K562 (cell line): ENCODE measurements around the gene SSU72. TPM values are rescaled to one million over a fixed set of nuclear protein-coding genes. Genes with fewer than 3 reads are reported as not detected.

Experiments
- CBX5 ChIP-seq: IDR thresholded peaks from 2 replicates; pipeline ENCODE4 v1.6.1; 2014; ENCODE audit warnings: low read depth, borderline replicate concordance
- CHD2 ChIP-seq: IDR thresholded peaks from 2 replicates; pipeline ENCODE4 v1.6.1; 2011; ENCODE audit warnings: low read depth, low read length
- EWSR1 ChIP-seq: fragments of 450-650 bp; IDR thresholded peaks from 2 replicates; pipeline ENCODE4 v1.6.1; 2018; ENCODE audit warnings: borderline replicate concordance, mild to moderate bottlenecking, low read depth, moderate library complexity; ENCODE audit not compliant: partially characterized antibody
- GATAD2A ChIP-seq: fragments of 450-650 bp; IDR thresholded peaks from 2 replicates; pipeline ENCODE4 v1.6.1; 2017
- GTF2A2 ChIP-seq: IDR thresholded peaks from 2 replicates; pipeline ENCODE4 v1.6.1; 2016; ENCODE audit warnings: mild to moderate bottlenecking, missing genetic modification characterization, missing compliant biosample characterization
- HOXB6 ChIP-seq: fragments of 250-450 bp; sonication (Bioruptor Pico); IDR thresholded peaks from 2 replicates; pipeline ENCODE4 v1.5.1; 2022; ENCODE audit warnings: mild to moderate bottlenecking, borderline replicate concordance
- NR4A1 ChIP-seq, 2 experiments: fragments of 250-450 bp in 1 of 2; fragments of 450-650 bp in 1 of 2; sonication (Bioruptor Pico) in 1 of 2; IDR thresholded peaks; 2 replicates each; pipeline versions ENCODE4 v1.4.0 to v1.6.1; 2016 to 2020; ENCODE audit warnings: mild to moderate bottlenecking in 2 of 2, missing compliant biosample characterization in 1 of 2, missing genetic modification characterization in 1 of 2, moderate library complexity in 1 of 2
- PHF21A ChIP-seq: fragments of 450-650 bp; IDR thresholded peaks from 2 replicates; pipeline ENCODE4 v1.6.1; 2017; ENCODE audit warnings: low read depth, borderline replicate concordance
- POLR2AphosphoS5 ChIP-seq: IDR thresholded peaks from 2 replicates; pipeline ENCODE4 v1.6.1; 2011; ENCODE audit warnings: mild to moderate bottlenecking, low read depth, low read length, moderate library complexity; ENCODE audit not compliant: control insufficient read depth, insufficient read depth
- PTBP1 ChIP-seq: fragments of 200-400 bp; formaldehyde crosslinking; IDR thresholded peaks from 2 replicates; pipeline ENCODE4 v1.6.1; 2017; ENCODE audit warnings: low read depth, low read length
- RCOR1 ChIP-seq, 2 experiments: IDR thresholded peaks; 2 replicates each; pipeline ENCODE4 v1.6.1; 2012; ENCODE audit warnings: low read depth in 2 of 2, low read length in 2 of 2, borderline replicate concordance in 1 of 2, improper control_type of control experiment in 1 of 2
- RFX5 ChIP-seq: IDR thresholded peaks from 2 replicates; pipeline ENCODE4 v1.6.1; 2011; ENCODE audit warnings: low read depth, mild to moderate bottlenecking, improper control_type of control experiment, low read length
- RNF219 ChIP-seq: fragments of 250-450 bp; sonication (Bioruptor Pico); IDR thresholded peaks from 2 replicates; pipeline ENCODE4 v1.5.0; 2022; ENCODE audit warnings: mild to moderate bottlenecking
- STAT5B ChIP-seq: fragments of 250-450 bp; sonication (Bioruptor Pico); IDR thresholded peaks from 2 replicates; pipeline ENCODE4 v1.8.0; 2021; ENCODE audit warnings: mild to moderate bottlenecking, inconsistent platforms
- ZBTB17 ChIP-seq: fragments of 450-650 bp; formaldehyde crosslinking; IDR thresholded peaks from 2 replicates; pipeline ENCODE4 v1.4.0; 2020; ENCODE audit warnings: mild to moderate bottlenecking
- ZFPM2 ChIP-seq: fragments of 250-450 bp; sonication (Bioruptor Pico); IDR thresholded peaks from 2 replicates; pipeline ENCODE4 v1.5.1; 2022; ENCODE audit warnings: mild to moderate bottlenecking
- ZNF140 ChIP-seq: fragments of 250-450 bp; sonication (Bioruptor Pico); IDR thresholded peaks from 2 replicates; pipeline ENCODE4 v1.8.0; 2021; ENCODE audit warnings: moderate library complexity, mild to moderate bottlenecking, inconsistent platforms
- ZNF699 ChIP-seq: fragments of 250-450 bp; sonication (Bioruptor Pico); IDR thresholded peaks from 2 replicates; pipeline ENCODE4 v1.8.0; 2021; ENCODE audit warnings: mild to moderate bottlenecking, moderate library complexity; ENCODE audit not compliant: insufficient replicate concordance
- ZNF76 ChIP-seq: fragments of 250-450 bp; sonication (Bioruptor Pico); IDR thresholded peaks from 2 replicates; pipeline ENCODE4 v1.4.0; 2020; ENCODE audit warnings: mild to moderate bottlenecking, moderate library complexity, borderline replicate concordance
- polyA plus RNA-seq, 8 experiments: library from polyadenylated mRNA; depleted of rRNA in 4 of 8; stranded (reverse) in 5 of 8; unstranded in 3 of 8; fragments of >200 nt; fragmentation: Nextera tagmentation in 2 of 8; fragmentation: Illumina TruSeq in 1 of 8; extraction: Ambion mirVana in 2 of 8; extraction: Trizol in 1 of 8; gene quantifications; 2 replicates each; pipeline versions ENCODE4 v1.2.1 to v1.2.3, GENCODE V29; 2011 to 2014; ENCODE audit warnings: inconsistent platforms in 1 of 8, missing spikeins in 1 of 8
- total RNA-seq, 7 experiments: library from RNA; depleted of rRNA in 6 of 7; stranded (reverse); fragments of >200 nt in 6 of 7; fragmentation: Illumina TruSeq in 2 of 7; extraction: Trizol in 2 of 7; gene quantifications; 2 replicates each; pipeline versions ENCODE4 v1.2.1 to v1.2.3, GENCODE V29; 2011 to 2021; ENCODE audit warnings: low replicate concordance in 1 of 7
- TF ChIP-seq, protein P1 (sequence below), 2 experiments: IDR thresholded peaks in 1 of 2; conservative IDR thresholded peaks in 1 of 2; 2 replicates each; pipeline ENCODE4 v1.6.1; 2016; ENCODE audit warnings: low read depth in 2 of 2, mild to moderate bottlenecking in 1 of 2, missing compliant biosample characterization in 1 of 2, missing genetic modification characterization in 1 of 2, moderate library complexity in 1 of 2
- TF ChIP-seq, protein P2 (sequence below): sonication (generic); formaldehyde crosslinking; IDR thresholded peaks from 2 replicates; pipeline ENCODE4 v1.4.0; 2020; ENCODE audit warnings: mild to moderate bottlenecking, missing genetic modification reagents

The SSU72 gene
- total and polyA plus RNA-seq, 9 of the 15 experiments (the other 6 are each of a cell fraction or from before 2014, with no cell fraction given): 70.8 to 201 (median 94.6) TPM

DNA sequence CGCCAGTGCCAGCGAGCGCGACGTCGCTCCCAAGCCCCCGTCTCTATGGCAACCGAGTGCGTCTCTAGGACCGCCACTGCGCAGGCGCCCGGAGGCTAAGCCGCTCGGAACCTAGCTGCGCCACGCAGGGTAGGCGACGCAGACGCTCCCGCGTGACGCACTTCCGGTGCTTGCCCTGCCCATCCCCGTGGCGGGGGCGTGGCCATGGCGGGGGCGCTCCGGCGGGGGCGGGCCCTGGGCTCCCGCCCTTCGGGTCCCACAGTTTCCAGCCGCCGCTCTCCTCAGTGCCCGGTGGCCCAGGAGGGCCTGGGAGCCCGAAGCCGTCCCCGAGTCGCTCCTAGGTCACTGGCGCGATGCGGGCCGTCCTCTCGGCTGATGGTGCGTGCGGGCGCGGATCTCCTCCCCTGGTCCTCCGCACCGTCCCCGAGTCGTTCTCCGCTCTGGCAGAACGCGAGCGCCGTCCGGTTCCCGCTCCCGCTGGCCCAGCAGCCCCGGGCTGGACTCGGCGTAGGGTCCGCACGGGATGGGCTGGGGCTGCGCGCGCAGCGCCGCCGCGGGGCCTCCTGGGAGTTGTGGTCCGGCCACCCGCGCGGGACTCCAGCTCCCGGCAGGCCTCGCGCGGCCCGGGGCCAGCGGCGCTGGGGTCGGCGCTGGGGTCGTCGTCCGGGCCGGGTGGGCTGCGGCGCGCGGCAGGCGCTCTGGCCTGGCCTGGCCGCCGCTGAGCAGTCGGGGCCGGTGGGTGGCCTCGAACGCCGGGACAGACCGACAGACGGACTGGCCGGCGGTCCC lies 40.8 kb upstream of the SSU72 start, which contains the start of gene MIB2 (continued):
- TF ChIP-seq ZNF76 (peak; percentile 83; the same call in 1 of the 2 replicates), NR4A1 (CRISPR knock-in tag; IDR thresholded peaks at IDR 0.05) (no peak), NR4A1 (tag; IDR thresholded peaks at IDR 0.05) (no peak), GATAD2A (peak; percentile 69), CHD2 (no peak), RFX5 (peak; percentile 87), GTF2A2 (tag) (no peak), HOXB6 (CRISPR knock-in tag) (no peak), EWSR1 (no peak), STAT5B (CRISPR knock-in tag) (no peak), PHF21A (no peak), ZNF699 (CRISPR knock-in tag) (no peak), CBX5 (no peak), ZFPM2 (no peak), PTBP1 (no peak), ZNF140 (CRISPR knock-in tag) (no peak), ZBTB17 (CRISPR knock-in tag) (peak; percentile 6; the same call in 1 of the 2 replicates), RCOR1 (IDR thresholded peaks at IDR 0.05; ENCODE audit: borderline replicate concordance in 1 of 2, low read depth in 2 of 2, low read length in 2 of 2) (0 out of 4 replicates have a peak, but pooled peaks of 1 of the 2 experiments have one; percentile 47), RNF219 (CRISPR knock-in tag) (no peak), POLR2AphosphoS5 (no peak; the same call in none of the 2 replicates)
- TF ChIP-seq, protein P1, sequence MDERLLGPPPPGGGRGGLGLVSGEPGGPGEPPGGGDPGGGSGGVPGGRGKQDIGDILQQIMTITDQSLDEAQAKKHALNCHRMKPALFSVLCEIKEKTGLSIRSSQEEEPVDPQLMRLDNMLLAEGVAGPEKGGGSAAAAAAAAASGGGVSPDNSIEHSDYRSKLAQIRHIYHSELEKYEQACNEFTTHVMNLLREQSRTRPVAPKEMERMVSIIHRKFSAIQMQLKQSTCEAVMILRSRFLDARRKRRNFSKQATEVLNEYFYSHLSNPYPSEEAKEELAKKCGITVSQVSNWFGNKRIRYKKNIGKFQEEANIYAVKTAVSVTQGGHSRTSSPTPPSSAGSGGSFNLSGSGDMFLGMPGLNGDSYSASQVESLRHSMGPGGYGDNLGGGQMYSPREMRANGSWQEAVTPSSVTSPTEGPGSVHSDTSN (CRISPR knock-in tag; IDR thresholded peaks at IDR 0.05; ENCODE audit: low read depth): no peak
- TF ChIP-seq, protein P1 (tag; conservative IDR thresholded peaks at IDR 0.05; ENCODE audit: low read depth): no peak
- TF ChIP-seq, protein P2, sequence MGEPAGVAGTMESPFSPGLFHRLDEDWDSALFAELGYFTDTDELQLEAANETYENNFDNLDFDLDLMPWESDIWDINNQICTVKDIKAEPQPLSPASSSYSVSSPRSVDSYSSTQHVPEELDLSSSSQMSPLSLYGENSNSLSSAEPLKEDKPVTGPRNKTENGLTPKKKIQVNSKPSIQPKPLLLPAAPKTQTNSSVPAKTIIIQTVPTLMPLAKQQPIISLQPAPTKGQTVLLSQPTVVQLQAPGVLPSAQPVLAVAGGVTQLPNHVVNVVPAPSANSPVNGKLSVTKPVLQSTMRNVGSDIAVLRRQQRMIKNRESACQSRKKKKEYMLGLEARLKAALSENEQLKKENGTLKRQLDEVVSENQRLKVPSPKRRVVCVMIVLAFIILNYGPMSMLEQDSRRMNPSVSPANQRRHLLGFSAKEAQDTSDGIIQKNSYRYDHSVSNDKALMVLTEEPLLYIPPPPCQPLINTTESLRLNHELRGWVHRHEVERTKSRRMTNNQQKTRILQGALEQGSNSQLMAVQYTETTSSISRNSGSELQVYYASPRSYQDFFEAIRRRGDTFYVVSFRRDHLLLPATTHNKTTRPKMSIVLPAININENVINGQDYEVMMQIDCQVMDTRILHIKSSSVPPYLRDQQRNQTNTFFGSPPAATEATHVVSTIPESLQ (CRISPR knock-in tag): 0 out of 2 replicates have a peak, but pooled peaks have one; percentile 84
